DMS 273 treated with DMSO at 0.1 percent for 48 hours (cell line): ENCODE measurements around the gene PARP11.

ENCODE experiments used
- DNase-seq: peaks from one replicate; lab custom pipeline; 2025; lab: John Stamatoyannopoulos, UW

Gene PARP11

GRCh38 chr12:3821441-3821840, 51.8 kb downstream of the PARP11 start:
- no peak for DNase-seq

GRCh38 chr12:3820122-3820521, 53.1 kb downstream of the PARP11 start:
- no peak for DNase-seq

- DNase-seq, result no peak
Measured at GRCh38 chr12:3816266-3816665, 56.9 kb downstream of the PARP11 start.

GRCh38 chr12:3815094-3815766, 58.0 kb downstream of the PARP11 start:
- no peak for DNase-seq

- DNase-seq, result no peak
Measured at GRCh38 chr12:3810540-3810939, 62.7 kb downstream of the PARP11 start.

- no peak for DNase-seq
Measured at GRCh38 chr12:3810016-3810370, 63.2 kb downstream of the PARP11 start.

- DNase-seq, result no peak
Measured at GRCh38 chr12:3809357-3810015, 63.7 kb downstream of the PARP11 start.

GRCh38 chr12:3805077-3805476, 68.1 kb downstream of the PARP11 start:
- no peak for DNase-seq

- peak; percentile 0 for DNase-seq
Measured at GRCh38 chr12:3803865-3804472, 69.2 kb downstream of the PARP11 start.

- DNase-seq, result no peak
Measured at GRCh38 chr12:3802721-3803120, 70.5 kb downstream of the PARP11 start.

- no peak for DNase-seq
Measured at GRCh38 chr12:3797531-3798048, 75.6 kb downstream of the PARP11 start.

- DNase-seq, result no peak
Measured at GRCh38 chr12:3795492-3796133, 77.6 kb downstream of the PARP11 start.

- no peak for DNase-seq
Measured at GRCh38 chr12:3795066-3795465, 78.1 kb downstream of the PARP11 start.

GRCh38 chr12:3792623-3793288, 80.4 kb downstream of the PARP11 start:
- DNase-seq, result no peak

GRCh38 chr12:3791256-3791874, 81.8 kb downstream of the PARP11 start:
- DNase-seq, result no peak

GRCh38 chr12:3790642-3791041, 82.6 kb downstream of the PARP11 start:
- DNase-seq, result no peak

- no peak for DNase-seq
Measured at GRCh38 chr12:3789838-3790237, 83.4 kb downstream of the PARP11 start.

- no peak for DNase-seq
Measured at GRCh38 chr12:3777206-3777809, 95.9 kb downstream of the PARP11 start.

GRCh38 chr12:3775385-3776035, 97.7 kb downstream of the PARP11 start:
- DNase-seq, result no peak

GRCh38 chr12:3772380-3772779, 100.8 kb downstream of the PARP11 start:
- no peak for DNase-seq

GRCh38 chr12:3771853-3772252, 101.3 kb downstream of the PARP11 start:
- no peak for DNase-seq
